ENCODE data around the gene RRAGC. TPM values are rescaled to one million over a fixed set of nuclear protein-coding genes. Genes with fewer than 3 reads are reported as not detected.

The RRAGC gene, protein sequence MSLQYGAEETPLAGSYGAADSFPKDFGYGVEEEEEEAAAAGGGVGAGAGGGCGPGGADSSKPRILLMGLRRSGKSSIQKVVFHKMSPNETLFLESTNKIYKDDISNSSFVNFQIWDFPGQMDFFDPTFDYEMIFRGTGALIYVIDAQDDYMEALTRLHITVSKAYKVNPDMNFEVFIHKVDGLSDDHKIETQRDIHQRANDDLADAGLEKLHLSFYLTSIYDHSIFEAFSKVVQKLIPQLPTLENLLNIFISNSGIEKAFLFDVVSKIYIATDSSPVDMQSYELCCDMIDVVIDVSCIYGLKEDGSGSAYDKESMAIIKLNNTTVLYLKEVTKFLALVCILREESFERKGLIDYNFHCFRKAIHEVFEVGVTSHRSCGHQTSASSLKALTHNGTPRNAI
- total RNA-seq: 18.8 TPM

DNA sequence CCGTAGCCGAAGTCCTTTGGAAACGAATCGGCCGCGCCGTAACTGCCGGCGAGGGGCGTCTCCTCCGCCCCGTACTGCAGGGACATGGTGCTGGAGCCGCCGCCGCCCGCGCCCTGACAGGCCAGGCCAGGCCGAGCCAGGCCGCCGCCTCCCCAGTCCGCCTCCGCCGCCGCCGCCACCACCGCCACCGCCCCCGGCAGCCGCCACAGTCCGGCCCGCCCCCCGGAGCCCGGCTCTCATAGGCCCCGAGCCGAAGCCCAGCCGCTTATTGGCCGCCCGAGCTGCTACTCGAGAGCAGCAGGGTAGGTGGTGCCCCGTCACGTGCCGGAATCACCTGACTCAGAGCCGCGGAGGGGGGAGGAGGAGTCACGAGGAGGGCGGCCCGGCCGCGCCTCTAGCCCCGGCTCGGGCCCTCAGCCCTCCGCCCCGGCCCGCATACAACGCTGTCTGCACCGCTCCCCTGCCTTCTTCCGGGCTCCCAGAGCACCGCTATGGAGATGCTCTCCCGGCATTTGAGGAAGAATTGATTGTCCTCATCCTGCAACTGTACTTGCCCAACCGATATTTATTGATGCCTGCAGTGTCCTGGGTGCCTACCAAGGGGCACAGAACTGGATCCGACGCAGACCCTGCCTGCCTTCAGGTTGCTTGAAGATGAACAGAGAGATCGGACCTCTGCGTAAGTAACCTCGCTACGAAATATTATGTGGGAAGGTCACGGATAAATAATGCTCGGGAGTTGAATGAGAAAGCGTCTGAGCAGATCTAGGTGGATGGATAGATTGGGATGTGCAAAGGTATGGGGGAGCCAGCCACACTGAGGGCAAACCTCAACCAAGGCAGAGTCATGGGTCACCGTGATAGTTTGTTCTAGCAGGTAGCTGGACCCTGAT lies at the start of gene RRAGC:
Gene RRAGC, minus strand, starts transcription at position 212 of the 893 bp plus-strand sequence. Its CDS starts 126 bp downstream, at position 86.
- FAIRE-seq: no peak
- DNase-seq (ENCODE audit: low spot score in 2 of 2): peak; percentile 98 to 99

DNA sequence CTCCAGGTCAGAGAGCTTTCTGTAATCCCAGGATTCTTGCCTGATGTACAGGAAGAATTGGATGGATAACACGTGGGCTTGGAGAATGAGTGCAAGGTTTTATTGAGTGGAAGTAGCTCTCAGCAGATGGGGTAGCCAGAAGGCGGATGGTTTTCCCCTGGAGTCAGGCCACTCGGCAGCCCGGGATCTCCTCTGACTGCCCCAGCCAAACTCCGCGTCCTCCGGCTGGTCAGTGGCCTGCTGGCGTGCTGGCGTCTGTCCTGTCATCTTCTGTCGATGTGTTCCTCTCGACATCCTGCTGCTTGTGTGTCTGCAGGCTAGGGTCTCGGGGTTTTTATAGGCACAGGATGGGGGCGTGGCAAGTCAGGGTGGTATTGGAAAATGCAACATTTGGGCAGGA lies 49.2 kb upstream of the RRAGC start:
- FAIRE-seq: no peak
- no peak for DNase-seq (ENCODE audit: low spot score in 2 of 2)

DNA sequence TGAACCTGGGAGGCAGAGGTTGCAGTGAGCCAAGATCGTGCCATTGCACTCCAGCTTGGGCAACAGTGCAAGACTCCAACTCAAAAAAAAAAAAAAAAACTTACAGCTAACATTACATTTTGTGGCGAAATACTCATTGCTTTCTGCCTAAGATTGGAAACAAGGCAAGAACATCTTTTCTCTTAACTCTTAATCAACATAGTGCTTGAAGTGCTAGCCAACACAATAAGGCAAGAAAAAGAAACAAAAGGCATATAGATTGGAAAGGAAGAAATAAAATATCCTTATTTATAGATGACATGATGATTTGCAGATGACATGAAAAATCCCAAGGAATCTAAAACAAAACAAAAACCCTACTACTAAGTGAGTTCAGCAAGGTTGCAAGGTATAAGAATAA lies 46.4 kb upstream of the RRAGC start:
- DNase-seq (ENCODE audit: low spot score in 2 of 2) (no peak), FAIRE-seq (no peak)

DNA sequence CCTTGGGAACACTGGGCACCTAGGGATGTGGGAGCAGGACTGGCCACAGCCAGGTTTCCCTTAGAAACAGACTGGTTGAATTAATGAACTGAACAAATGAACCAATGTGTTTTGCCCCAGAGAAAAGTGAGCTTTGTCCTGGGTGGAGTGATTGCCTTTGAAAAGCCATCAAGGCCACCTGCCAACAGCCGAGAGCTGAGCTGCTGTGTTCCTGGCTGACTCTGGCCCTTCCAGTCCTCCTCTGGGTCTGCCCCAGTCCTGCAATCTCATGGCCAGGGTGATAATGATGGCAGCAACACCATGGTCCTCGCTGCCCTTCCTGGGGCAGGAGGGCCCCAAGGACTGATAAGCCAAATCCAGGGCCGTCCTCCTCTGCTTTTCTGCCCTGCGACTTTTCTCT lies 40.0 kb upstream of the RRAGC start:
- FAIRE-seq: no peak

DNA sequence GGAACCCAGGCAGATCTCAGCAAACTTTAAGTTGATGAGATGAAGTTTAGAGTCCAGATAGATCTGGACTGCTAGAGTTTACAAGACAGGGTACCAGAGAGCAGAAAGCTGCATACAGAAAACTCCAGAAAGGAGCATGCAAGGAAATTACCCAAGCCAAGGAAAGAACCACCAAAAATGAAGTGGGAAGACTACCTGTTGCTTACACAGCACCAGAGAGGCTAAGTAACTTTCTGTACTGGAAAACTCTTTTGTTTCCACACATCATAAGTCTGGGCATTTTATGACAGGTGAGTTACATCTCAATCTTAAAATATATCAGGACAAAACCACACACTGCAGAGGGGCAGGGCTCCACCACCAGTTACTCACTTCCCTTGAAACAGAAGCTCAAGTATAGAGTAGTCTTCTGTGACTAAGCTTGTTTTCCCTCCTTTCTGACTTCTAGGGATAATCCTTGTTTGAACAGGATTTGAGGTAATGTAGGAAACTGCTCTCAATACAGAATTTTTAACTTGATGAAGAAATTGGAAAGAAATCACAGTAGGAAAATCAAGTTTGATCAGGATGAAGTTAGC lies 39.2 kb upstream of the RRAGC start:
- FAIRE-seq (no peak), DNase-seq (ENCODE audit: low spot score in 2 of 2) (no peak)

More for the DNA sequence above, 40.0 kb upstream of the RRAGC start:
- DNase-seq (ENCODE audit: low spot score in 2 of 2): no peak

DNA sequence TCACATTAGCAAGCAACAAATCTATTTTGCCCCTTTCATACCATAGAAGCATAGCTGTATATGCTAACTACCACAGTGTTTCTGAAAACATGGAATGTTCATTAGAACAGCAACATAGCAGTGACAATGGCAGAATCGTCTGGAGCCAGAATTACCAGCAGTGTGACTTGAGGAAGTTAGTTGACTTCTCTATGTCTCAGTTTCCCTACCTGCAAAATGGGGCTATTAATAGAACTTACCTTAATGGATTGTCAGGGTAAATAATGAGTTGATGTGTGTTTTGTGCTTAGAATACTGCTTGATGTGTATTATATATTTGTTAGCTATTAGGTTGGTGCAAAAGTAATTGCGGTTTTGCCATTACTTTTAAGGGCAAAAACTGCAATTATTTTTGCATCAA lies 36.6 kb upstream of the RRAGC start:
- no peak for DNase-seq (ENCODE audit: low spot score in 2 of 2)
- FAIRE-seq: no peak

DNA sequence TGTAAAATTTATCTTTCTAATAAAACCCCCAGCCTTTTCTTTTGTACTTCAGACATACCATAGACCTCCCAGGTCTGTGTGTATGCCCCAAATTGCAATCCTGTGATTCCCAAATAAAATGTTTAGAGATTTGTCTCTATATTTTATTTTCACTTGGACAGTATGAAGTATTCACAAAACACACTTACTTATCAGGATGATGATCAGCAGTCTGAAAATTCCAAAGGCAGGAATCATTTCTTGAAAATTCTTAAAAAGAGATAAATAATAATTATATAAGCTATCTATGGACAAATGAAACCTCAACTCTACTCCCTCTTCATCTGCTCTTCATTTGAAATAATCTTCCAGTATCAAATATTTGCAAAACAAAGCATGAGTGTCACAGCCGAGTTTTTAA lies 33.4 kb upstream of the RRAGC start:
- no peak for FAIRE-seq
- DNase-seq (ENCODE audit: low spot score in 2 of 2): no peak

DNA sequence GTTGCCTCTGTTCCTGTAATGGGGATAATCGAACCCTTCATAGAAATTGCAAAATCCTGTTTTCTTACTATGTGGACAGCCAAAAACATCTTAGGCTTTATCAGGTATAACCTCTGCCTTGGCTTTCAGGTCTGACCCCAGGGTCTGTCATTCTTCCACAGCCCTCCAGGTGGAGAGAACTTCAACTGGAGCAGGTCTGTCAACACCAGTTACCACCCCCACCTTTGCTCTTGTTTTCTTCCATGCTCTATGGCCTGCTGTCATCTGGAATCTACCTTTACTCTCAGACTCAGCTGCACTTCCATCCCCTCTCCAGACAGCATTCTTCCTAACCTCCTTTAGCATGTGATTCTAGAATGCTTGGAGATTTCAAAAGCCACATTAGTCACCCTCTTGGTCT lies 32.2 kb upstream of the RRAGC start:
- DNase-seq (ENCODE audit: low spot score in 2 of 2) (no peak), FAIRE-seq (no peak)

DNA sequence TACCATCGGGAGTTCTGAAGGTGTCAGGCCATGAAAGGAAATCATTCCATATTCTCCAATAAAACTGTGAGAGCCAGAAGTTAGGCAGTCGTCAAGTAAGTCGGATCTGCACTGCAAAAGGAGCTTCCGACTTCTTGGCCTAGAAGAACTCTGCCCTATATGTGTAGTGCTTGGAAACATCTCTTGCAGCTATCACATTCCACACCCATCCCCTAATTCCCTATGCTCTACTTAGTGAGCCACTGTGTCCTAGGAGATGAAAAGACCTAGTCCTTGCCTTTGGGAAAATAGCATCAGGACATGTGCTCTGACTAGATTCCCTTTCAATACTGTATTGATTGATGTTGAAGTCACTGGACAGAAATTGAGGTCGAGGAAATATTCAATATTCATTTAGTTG lies 30.0 kb upstream of the RRAGC start:
- no peak for DNase-seq (ENCODE audit: low spot score in 2 of 2)
- no peak for FAIRE-seq

DNA sequence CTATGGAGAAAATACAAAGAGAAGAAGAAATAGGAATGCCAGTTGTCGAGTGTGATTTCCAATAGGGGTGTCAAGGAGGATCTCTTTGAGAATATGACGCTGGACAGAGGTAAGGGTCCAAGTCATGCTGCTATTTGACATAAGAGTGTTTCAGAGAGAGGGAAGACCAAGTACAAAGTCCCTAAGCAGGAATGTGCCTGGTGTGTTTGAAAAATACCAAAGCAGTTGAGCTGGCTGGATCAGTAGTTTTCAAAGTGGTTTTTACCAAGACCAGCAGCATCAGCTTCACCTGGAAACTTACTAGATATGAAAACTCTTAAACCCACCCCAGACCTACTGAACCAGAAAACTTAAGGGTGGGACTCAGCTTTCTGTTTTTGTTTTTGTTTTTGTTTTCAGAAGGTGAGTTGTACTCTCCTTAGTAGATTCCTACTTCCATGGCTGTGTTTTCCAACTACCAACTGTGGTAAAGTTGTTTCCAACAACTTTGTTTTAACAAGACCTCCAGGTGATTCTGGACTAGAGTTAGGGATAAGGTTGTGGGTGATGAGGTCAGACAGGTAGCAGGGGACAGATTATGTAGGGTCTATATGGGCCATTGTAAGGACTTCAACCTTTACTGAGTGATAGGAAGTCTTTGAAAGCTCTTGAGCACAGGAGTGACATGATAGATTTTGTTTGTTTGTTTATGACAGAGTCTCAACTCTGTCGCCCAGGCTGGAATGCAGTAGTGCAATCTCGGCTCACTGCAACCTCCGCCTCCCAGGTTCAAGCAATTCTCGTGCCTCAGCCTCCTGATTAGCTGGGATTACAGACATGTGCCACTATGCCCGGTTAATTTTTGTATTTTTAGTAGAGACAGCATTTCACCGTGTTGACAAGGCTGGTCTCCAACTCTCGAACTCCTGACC lies 29.1 kb upstream of the RRAGC start:
- no peak for DNase-seq (ENCODE audit: low spot score in 2 of 2)
- no peak for FAIRE-seq

DNA sequence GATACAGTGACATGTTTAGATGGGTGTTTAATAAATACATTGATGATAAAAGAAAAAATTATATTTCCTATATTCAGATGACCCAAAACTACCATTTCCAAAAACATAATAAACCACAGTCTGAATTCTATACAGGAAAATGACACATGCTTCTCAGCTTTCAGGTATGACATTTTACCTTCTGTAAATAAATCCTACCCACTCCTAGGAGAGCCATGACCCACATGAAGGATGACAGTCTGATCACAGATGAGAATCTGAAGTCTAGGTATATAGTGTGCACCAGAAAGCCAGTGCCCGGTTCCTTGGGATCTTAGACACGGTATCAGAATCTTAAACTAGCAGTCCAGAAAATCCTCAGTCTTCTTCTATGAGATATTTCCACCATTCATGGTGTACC lies 25.5 kb upstream of the RRAGC start:
- no peak for FAIRE-seq
- DNase-seq (ENCODE audit: low spot score in 2 of 2): no peak

DNA sequence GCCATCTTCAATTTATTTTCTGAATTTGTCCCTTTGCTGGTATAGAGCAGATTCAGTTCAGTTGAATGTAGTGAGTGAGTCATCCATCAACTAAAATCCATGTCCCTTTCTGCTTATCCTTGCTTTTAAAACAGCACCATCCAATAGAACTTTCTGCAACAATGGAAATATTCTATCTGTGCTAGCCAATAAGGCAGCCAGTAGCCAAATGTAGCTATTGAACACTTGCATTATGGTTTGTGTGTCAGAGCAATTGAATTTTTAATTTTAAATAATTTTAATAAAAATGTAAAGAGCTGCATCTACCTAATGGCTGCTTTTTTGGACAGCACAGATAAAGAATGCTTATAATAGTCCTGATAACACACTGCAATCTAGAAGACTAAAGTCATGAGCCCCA lies 21.9 kb upstream of the RRAGC start, which contains the start of gene GJA9:
Gene GJA9, minus strand, starts transcription at position 101 of the 400 bp plus-strand sequence. CDS start 5,489 bp downstream, outside the sequence.
- no peak for DNase-seq (ENCODE audit: low spot score in 2 of 2)
- no peak for FAIRE-seq

DNA sequence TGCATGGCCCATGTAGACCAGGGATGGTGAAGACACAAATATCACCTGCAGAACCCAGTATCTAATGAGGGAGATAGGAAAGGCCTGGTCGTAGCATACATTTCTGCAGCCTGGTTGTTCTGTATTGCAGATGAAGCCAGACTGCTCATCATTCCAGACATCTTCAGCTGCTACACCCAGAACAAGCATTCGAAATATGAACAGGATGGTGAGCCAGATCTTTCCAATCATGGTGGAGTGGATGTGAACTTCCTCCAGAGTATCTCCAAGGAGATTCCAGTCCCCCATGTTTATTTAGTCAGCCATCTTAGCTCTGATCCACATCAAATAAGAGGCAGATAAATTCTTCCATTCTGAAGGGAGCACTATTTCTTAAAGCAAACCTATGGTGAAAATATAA lies 16.2 kb upstream of the RRAGC start:
- no peak for FAIRE-seq
- DNase-seq (ENCODE audit: low spot score in 2 of 2): no peak

DNA sequence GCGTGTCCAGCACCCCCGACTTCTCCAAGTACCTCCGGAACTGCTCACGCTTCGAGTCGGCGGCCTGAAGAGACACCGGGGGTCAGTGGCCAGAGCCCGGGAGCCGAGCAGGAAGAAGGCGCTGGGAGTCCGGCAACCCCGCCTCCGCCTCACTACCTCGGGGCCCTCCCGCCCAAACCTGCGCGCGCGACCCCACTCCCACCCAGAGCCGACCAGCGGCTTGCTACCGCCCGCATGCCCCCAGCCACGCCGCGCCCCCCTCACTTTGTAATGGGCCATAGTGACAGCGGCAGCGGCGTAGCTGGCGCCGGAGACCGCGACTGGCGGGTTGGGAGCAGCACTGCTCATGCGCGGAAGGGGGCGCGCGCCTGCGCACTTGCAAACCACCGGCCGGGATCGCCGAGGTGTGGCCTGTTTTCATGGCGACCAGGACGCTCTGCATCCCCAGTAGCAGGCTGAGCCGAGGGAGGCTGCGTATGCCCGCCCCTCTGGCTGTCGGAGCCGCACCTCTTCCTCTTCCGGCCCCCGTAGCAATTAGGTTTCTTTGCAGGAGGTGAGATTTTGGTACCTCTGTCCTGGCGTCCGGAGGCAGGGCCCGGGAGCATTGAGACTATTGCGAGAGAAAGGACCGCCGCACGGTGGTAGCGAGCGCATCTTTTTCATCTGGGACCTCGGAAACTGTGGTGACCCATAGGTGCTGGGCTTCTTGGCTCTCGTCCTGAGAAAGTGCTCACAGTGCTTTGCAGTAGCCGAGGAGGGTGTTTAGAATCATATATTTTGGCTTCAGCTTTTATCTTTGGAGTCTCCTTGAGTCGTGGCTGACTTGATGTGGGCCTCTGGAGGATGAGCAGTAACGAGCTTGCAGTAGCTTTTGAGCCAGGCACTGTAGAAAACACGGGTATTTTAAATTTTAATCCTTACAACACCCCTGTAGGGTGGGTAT lies 13.7 kb upstream of the RRAGC start, which contains the start of gene MYCBP:
Gene MYCBP, minus strand, starts transcription at position 322 of the 943 bp plus-strand sequence. Its CDS starts 43 bp downstream, at position 279.
- DNase-seq (ENCODE audit: low spot score in 2 of 2): peak; percentile 97 to 98
- peak; percentile 44 for FAIRE-seq

DNA sequence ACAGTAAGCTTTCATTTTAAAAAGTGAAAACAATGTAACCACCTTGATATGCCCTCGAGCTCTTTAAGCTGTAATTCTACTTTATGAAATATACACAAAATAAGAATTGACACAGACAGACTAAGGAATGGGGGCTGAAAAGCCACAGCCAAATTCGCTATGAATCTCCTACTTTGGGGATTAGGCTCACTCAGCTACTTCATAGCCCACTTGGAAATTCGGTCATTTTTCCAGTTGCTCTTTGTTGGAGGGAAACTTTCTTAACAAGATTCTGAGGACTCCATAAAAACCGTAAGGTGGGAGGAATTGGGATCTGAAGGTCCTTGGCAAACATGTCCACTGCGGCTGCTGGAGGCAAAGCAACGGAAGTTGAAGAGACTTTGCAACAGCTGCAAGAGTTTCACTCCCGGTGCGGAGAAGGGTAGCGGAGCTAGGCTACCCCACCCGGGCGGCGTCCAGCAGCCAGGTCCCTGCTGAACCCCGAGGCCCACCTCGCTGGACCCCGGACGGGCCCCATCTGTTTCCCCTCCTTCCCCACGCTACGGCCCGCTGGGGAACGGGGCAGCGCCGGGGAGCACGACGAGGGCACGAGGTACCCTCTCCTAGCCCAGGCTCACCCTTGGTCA lies 12.9 kb upstream of the RRAGC start:
- FAIRE-seq (no peak), DNase-seq (ENCODE audit: low spot score in 2 of 2) (peak in 1 of 2 donors; percentile 16)

DNA sequence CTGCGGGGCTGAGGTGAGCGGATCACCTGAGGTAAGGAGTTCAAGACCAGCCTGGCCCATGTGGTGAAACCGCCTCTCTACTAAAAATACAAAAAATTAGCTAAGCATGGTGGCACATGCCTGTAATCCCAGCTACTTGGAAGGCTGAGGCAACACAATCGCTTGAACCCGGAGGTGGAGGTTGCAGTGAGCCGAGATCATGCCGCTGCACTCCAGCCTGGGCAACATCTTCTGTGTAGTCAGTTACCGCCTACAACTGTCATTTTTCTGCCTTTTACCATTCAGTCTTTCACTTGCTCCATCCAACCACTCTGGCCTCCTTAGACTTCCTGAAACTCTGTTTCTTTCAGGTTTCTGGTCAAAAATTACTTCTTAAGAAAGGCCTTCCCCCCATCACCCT lies 11.4 kb upstream of the RRAGC start:
- no peak for DNase-seq (ENCODE audit: low spot score in 2 of 2)
- FAIRE-seq: no peak

DNA sequence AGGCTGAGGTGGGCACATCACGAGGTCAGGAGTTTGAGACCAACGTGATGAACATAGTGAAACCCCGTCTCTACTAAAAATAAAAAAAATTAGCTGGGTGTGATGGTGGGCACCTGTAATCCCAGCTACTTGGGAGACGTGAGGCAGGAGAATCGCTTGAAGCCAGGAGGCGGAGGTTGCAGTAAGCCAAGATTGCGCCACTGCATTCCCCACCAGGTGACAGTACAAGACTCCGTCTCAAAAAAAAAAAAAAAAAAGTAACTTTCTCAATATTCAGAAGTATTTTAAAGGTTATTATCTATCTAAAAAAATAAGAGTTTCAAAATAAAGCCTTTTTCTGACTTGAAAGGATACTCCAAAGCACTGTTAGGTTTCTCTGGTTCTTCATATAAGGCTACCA lies 7.6 kb upstream of the RRAGC start:
- FAIRE-seq (no peak), DNase-seq (ENCODE audit: low spot score in 2 of 2) (no peak)

DNA sequence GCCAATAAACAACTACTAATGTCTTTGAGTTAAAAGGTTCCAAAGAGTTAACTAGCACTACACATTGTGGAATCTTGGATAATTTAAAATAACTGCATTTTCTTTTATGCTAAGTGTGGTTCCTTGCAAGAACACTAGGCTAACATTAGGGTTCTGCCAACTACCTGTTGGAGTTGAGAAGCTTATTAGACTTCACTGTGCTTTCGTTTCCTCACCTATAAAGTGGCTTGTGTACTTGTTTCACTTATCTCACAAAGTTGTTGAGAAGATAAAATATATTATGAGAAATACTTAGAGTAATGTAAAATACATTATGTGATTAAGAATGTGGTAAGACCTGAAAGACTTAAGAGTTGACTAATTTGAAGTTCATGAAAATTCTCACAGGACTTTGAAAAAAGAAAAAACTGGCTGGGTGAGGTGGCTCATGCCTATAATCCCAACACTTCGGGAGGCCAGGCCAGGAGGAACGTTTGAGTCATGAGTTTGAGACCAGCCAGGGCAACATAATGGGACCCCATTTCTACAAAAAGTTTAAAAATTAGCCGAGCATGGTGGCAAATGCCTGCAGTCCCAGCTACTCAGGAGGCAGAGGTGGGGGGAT lies 5.6 kb upstream of the RRAGC start:
- no peak for FAIRE-seq
- no peak for DNase-seq (ENCODE audit: low spot score in 2 of 2)
